H1 (cell line): ENCODE data around the gene LAMA4. TPM values are rescaled to one million over a fixed set of nuclear protein-coding genes. Genes with fewer than 3 reads are reported as not detected.

Source experiments
- CBX5 ChIP-seq: fragments of 300-800, 300-1000 bp; sonication (generic); IDR thresholded peaks from 2 replicates; pipeline ENCODE4 v1.7.1; 2016; ENCODE audit warnings: antibody characterized with exemption, low read length, low read depth
- CEBPB ChIP-seq: IDR thresholded peaks from 2 replicates; pipeline ENCODE4 v1.6.1; 2012; ENCODE audit warnings: low read depth, low read length
- EGR1 ChIP-seq: IDR thresholded peaks from 2 replicates; pipeline ENCODE4 v1.6.1; 2011; ENCODE audit warnings: low read depth, low read length, borderline replicate concordance
- FOSL1 ChIP-seq: IDR thresholded peaks from 2 replicates; pipeline ENCODE4 v1.6.1; 2011; ENCODE audit warnings: mild to moderate bottlenecking, low read depth, low read length, moderate library complexity; ENCODE audit not compliant: insufficient read depth
- JUND ChIP-seq: IDR thresholded peaks from 2 replicates; pipeline ENCODE4 v1.6.1; 2011; ENCODE audit warnings: mild to moderate bottlenecking, improper control_type of control experiment, low read length
- TAF1 ChIP-seq: IDR thresholded peaks from 2 replicates; pipeline ENCODE4 v1.6.1; 2011; ENCODE audit warnings: mild to moderate bottlenecking, low read depth, low read length
- polyA plus RNA-seq, 7 experiments: library from polyadenylated mRNA; depleted of rRNA in 3 of 7; stranded (reverse) in 5 of 7; unstranded in 2 of 7; fragments of >200 nt in 5 of 7; fragments of 200-250 nt in 2 of 7; gene quantifications; 1 replicate in 5 of 7; 2 replicates in 1 of 7; 4 replicates in 1 of 7; pipeline versions ENCODE4 v1.2.1 to v1.2.3, GENCODE V29; 2011 to 2013; ENCODE audit warnings: missing spikeins in 2 of 7, mixed read lengths in 2 of 7
- total RNA-seq: library from RNA; stranded (reverse); fragmentation: NEBNext Ultra II Directional; extraction: Animal tissue kit (Norgen Biotek cat#: 25700); gene quantifications from 2 replicates; pipeline ENCODE4 v1.2.1, GENCODE V29; 2021

Gene LAMA4
- total and polyA plus RNA-seq, 2 of the 8 experiments (the other 6 are each of a cell fraction or from before 2014, with no cell fraction given): 0.95 to 1.5 TPM

GRCh38 chr6:112194511-112194910 is 59.9 kb downstream of the LAMA4 start (continued):
- TF ChIP-seq CBX5 (no peak), EGR1 (no peak), TAF1 (no peak), JUND (no peak), CEBPB (no peak), FOSL1 (no peak)
